Karpas-422 (cell line): ENCODE data around the gene CWF19L2. TPM values are rescaled to one million over a fixed set of nuclear protein-coding genes. Genes with fewer than 3 reads are reported as not detected.
A peak's percentile ranks its signal among the peaks of the same experiment; 100 is the strongest.

Experiments
- DNase-seq: peaks from one replicate; pipeline ENCODE4 v3.0.0-alpha.2; 2015
- H2AFZ ChIP-seq: fragments of 200-600 bp; sonication (generic); 2 replicates; pipeline ENCODE4 v1.6.1; 2014; ENCODE audit warnings: antibody characterized with exemption, low read length, mixed read lengths
- H3K27ac ChIP-seq: fragments of 200-600 bp; sonication (generic); 2 replicates; pipeline ENCODE4 v1.5.1; 2014; ENCODE audit warnings: mild to moderate bottlenecking, low read length, moderate library complexity
- H3K27me3 ChIP-seq: fragments of 200-600 bp; sonication (generic); 2 replicates; pipeline ENCODE4 v1.6.1; 2014; ENCODE audit warnings: low read length, mixed read lengths
- H3K36me3 ChIP-seq: fragments of 200-600 bp; sonication (generic); 2 replicates; pipeline ENCODE4 v1.6.1; 2014; ENCODE audit warnings: low read length, mixed read lengths; ENCODE audit not compliant: insufficient read depth
- H3K4me1 ChIP-seq: fragments of 200-600 bp; sonication (generic); 2 replicates; pipeline ENCODE4 v1.6.1; 2014; ENCODE audit warnings: mild to moderate bottlenecking, low read length, mixed read lengths
- H3K4me2 ChIP-seq: fragments of 200-600 bp; sonication (generic); 2 replicates; pipeline ENCODE4 v1.6.1; 2014; ENCODE audit warnings: low read length, low read depth, mild to moderate bottlenecking; ENCODE audit not compliant: poor library complexity, severe bottlenecking
- H3K4me3 ChIP-seq: fragments of 200-600 bp; sonication (generic); 2 replicates; pipeline ENCODE4 v1.5.1; 2014; ENCODE audit warnings: mild to moderate bottlenecking, antibody characterized with exemption, low read length, mixed read lengths
- H3K79me2 ChIP-seq: fragments of 200-600 bp; sonication (generic); 2 replicates; pipeline ENCODE4 v1.6.1; 2014; ENCODE audit warnings: mild to moderate bottlenecking, low read length, mixed read lengths
- H3K9ac ChIP-seq: fragments of 200-600 bp; sonication (generic); 2 replicates; pipeline ENCODE4 v1.6.0; 2014; ENCODE audit warnings: low read length
- H3K9me2 ChIP-seq: fragments of 200-600 bp; sonication (generic), shearing (Covaris generic); replicated peaks from 2 replicates; pipeline ENCODE4 v1.6.0; 2014; ENCODE audit warnings: mild to moderate bottlenecking, low read length, moderate library complexity; ENCODE audit not compliant: insufficient read depth
- H3K9me3 ChIP-seq: fragments of 300-700, 200-600 bp; sonication (generic); 2 replicates; pipeline ENCODE4 v1.6.1; 2014; ENCODE audit warnings: low read length, mixed read lengths
- H4K20me1 ChIP-seq: fragments of 200-600 bp; sonication (generic); 2 replicates; pipeline ENCODE4 v1.6.1; 2014; ENCODE audit warnings: mild to moderate bottlenecking, antibody characterized with exemption, low read length, low read depth; ENCODE audit not compliant: insufficient read depth
- total RNA-seq: library from RNA; depleted of rRNA; stranded (reverse); fragments of >200 nt; shearing (Covaris generic); gene quantifications from 2 replicates; pipeline ENCODE4 v1.2.3, GENCODE V29; 2014; ENCODE audit warnings: low replicate concordance

The CWF19L2 gene
- total RNA-seq, 1 experiment from 2014 or later, result 41.0 TPM

DNA sequence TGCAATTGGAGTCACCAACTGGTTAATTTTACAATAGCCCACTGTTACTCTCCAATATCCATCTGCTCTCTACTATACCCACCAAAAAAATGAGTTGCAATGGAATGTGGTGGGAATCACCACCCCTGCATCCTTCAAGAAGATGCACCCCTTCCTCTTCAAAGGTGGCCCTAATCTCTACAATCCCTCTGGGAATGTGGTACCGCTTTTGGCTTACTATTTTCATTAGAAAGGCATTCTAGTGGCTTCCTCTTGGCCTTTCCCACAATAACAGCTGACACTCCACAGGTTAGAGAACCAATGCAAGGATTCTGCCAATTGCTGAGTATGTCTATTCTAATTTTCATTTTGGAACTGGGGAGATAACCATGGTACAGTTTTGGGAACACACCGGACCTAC is 33.2 kb upstream of the CWF19L2 start:
- no peaks in the 10 kb centered on the region for H3K36me3 ChIP-seq

DNA sequence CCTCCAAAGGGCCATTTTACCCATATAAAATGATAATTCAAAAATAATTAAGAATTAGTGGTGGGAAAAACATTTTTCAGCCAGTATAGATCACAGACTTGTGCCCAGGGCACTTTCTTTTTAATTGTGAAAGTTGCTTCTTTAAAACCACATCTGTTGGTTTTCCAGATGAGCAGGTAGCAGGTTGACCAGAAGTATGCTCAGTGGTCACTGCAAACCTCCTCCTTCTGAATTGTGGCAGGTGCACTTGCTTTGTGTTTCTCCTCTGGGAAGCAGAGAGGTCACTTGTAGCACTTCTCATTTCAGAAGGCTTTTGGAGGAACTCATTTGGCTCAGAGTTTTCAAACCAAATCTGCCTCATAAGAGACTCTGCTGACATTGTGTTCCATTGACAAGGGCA is 24.6 kb upstream of the CWF19L2 start:
- Histone ChIP-seq H3K4me2 (no peak overlapping the region), H3K27me3 (0 out of 2 replicates have a peak, but pooled peaks cover 3% of the 10 kb centered on the region), H4K20me1 (no peaks in the 10 kb centered on the region), H3K9me3 (no peaks in the 10 kb centered on the region), H3K36me3 (no peaks in the 10 kb centered on the region), H3K9ac (no peak overlapping the region), H3K4me1 (no peaks in the 10 kb centered on the region), H3K4me3 (no peak overlapping the region), H3K79me2 (no peaks in the 10 kb centered on the region), H2AFZ (no peak overlapping the region), H3K9me2 (no peaks in the 10 kb centered on the region; the same call in 1 of the 2 replicates), H3K27ac (no peak overlapping the region)
- no peak for DNase-seq

More for the DNA sequence above, 33.2 kb upstream of the CWF19L2 start:
- Histone ChIP-seq H3K9me2 (no peaks in the 10 kb centered on the region), H3K27ac (no peak overlapping the region), H3K4me2 (no peak overlapping the region), H3K27me3 (no peaks in the 10 kb centered on the region), H3K9ac (no peak overlapping the region), H3K4me1 (no peaks in the 10 kb centered on the region), H2AFZ (no peak overlapping the region), H4K20me1 (no peaks in the 10 kb centered on the region), H3K79me2 (no peaks in the 10 kb centered on the region), H3K9me3 (no peaks in the 10 kb centered on the region), H3K4me3 (no peak overlapping the region)
- no peak for DNase-seq

DNA sequence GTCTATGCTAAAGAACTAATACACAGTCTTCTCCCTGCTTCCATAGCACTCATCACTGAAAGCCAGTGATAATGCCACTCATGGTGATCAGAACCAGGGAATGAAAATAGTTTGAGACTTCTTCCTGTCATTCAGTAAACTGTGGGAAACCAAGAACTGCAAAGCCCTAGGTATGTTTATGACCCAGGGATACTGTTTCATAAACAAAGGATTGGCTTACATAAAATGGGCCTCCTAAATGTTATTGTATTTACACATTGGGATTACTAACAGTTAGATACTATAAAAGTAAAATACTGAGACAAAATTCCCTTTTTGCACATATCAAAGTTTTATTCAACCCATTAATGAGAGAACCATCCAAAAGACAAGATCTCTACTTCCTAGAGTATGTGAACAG is 21.3 kb upstream of the CWF19L2 start:
- Histone ChIP-seq H2AFZ (no peak overlapping the region), H4K20me1 (no peaks in the 10 kb centered on the region), H3K79me2 (no peaks in the 10 kb centered on the region), H3K4me1 (no peaks in the 10 kb centered on the region), H3K36me3 (no peaks in the 10 kb centered on the region), H3K27me3 (0 out of 2 replicates have a peak, but pooled peaks cover 3% of the 10 kb centered on the region), H3K9me3 (no peaks in the 10 kb centered on the region), H3K27ac (no peak overlapping the region), H3K4me2 (no peak overlapping the region), H3K9ac (no peak overlapping the region), H3K4me3 (no peak overlapping the region), H3K9me2 (no peaks in the 10 kb centered on the region; the same call in 1 of the 2 replicates)
- no peak for DNase-seq

DNA sequence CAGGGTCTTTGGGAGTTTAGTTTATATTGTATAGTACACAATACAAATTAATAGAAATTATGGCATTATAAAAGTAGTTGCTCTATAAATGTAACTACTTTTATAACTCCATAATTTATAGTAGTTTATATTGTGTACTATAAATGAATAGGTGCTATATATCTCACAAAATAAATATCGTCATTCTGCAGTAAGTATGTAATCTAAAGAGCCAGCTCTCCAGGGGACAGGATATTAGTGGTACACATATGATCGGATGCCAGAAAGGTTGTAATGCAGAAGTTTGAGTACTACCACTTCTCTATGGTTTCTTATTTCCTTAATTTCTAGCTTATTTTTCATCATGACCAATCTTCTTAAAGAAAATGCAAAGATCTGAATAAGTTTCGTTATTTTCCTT is 20.2 kb upstream of the CWF19L2 start:
- no peak overlapping the region for H3K27ac ChIP-seq
- 0 out of 2 replicates have a peak, but pooled peaks cover 3% of the 10 kb centered on the region for H3K27me3 ChIP-seq
- no peaks in the 10 kb centered on the region for H3K9me3 ChIP-seq
- H3K4me1 ChIP-seq, result no peaks in the 10 kb centered on the region
- H3K36me3 ChIP-seq, result no peaks in the 10 kb centered on the region
- H3K9me2 ChIP-seq, result no peaks in the 10 kb centered on the region; the same call in 1 of the 2 replicates
- no peak overlapping the region for H2AFZ ChIP-seq
- H3K79me2 ChIP-seq, result no peaks in the 10 kb centered on the region
- H3K4me3 ChIP-seq, result no peak overlapping the region
- no peaks in the 10 kb centered on the region for H4K20me1 ChIP-seq
- H3K4me2 ChIP-seq, result no peak overlapping the region
- H3K9ac ChIP-seq, result no peak overlapping the region
- DNase-seq, result no peak

DNA sequence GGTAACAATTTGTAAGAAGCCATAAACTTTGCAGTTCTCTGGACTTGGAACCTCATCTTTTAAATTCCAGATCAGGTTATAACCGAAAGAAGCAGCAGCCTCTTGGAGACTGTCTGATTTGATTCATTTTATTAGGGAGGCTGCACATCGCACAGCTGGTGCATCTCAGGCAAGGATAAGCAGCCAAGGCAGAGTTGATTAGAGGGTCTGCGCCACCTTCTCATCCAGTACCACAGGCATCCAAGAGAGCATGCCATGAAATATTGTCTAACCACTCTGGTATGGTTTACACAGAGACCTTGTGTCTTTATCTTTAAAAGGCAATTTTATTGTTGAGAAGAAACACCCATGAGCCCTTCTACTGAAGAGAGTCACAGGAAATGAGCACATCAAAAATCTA is 16.2 kb upstream of the CWF19L2 start:
- H4K20me1 ChIP-seq, result no peaks in the 10 kb centered on the region
- H3K79me2 ChIP-seq, result no peaks in the 10 kb centered on the region
- no peaks in the 10 kb centered on the region for H3K9me3 ChIP-seq
- no peak overlapping the region for H3K9ac ChIP-seq
- no peak overlapping the region for H3K4me3 ChIP-seq
- H3K27ac ChIP-seq, result no peak overlapping the region
- H2AFZ ChIP-seq, result no peak overlapping the region
- no peaks in the 10 kb centered on the region for H3K36me3 ChIP-seq
- H3K4me1 ChIP-seq, result no peaks in the 10 kb centered on the region
- DNase-seq, result no peak
- no peaks in the 10 kb centered on the region; the same call in 1 of the 2 replicates for H3K27me3 ChIP-seq
- H3K4me2 ChIP-seq, result no peak overlapping the region
- H3K9me2 ChIP-seq, result no peaks in the 10 kb centered on the region; the same call in 1 of the 2 replicates

DNA sequence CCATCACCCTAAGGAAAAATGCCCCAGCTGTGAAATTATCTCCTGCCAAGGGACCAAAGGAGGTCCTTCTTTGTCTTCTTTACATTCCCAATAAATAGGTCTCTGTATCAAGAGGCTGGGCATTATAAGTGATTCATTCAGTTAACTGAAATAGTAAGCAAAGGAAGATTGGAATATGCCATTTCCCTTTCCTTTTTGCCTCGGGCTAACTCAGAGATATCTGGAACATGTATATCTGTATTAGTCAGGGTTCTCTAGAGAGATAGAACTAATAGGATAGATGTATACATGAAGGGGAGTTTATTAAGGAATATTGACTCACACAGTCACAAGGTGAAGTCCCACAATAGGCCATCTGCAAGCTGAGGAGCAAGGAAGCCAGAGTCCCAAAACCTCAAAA is 15.3 kb upstream of the CWF19L2 start:
- no peak overlapping the region for H3K27ac ChIP-seq
- DNase-seq, result no peak

DNA sequence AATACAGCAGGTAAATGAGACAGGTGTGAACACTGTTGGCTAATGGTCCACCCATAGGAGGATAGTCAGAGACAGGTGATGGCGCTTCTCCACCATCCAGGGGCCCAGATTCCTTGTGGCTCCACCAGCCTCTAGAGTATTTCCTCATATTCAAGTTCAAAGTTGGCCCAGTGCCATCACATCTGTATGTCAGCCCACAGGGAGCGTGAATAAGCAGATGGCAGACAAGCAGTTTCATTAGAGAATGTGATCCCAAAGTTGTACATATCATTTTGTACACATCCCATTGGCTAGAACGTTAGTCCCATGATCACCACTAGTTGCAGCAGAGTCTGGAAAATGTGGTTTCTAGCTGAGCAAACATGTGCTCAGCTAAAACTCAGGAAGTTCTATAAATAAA is 11.0 kb upstream of the CWF19L2 start:
- Histone ChIP-seq H4K20me1 (no peaks in the 10 kb centered on the region), H3K4me1 (no peaks in the 10 kb centered on the region), H3K27me3 (no peaks in the 10 kb centered on the region; the same call in 1 of the 2 replicates), H2AFZ (no peak overlapping the region), H3K79me2 (no peaks in the 10 kb centered on the region), H3K9me2 (no peaks in the 10 kb centered on the region), H3K27ac (no peak overlapping the region), H3K9me3 (no peaks in the 10 kb centered on the region), H3K4me2 (no peak overlapping the region), H3K4me3 (no peak overlapping the region), H3K9ac (no peak overlapping the region), H3K36me3 (no peaks in the 10 kb centered on the region)
- DNase-seq, result peak; percentile 73

More for the DNA sequence above, 15.3 kb upstream of the CWF19L2 start:
- no peaks in the 10 kb centered on the region for H3K79me2 ChIP-seq
- no peaks in the 10 kb centered on the region; the same call in 1 of the 2 replicates for H3K27me3 ChIP-seq
- H3K4me3 ChIP-seq, result no peak overlapping the region
- H3K9me2 ChIP-seq, result no peaks in the 10 kb centered on the region
- no peaks in the 10 kb centered on the region for H3K4me1 ChIP-seq
- no peaks in the 10 kb centered on the region for H4K20me1 ChIP-seq
- no peaks in the 10 kb centered on the region for H3K36me3 ChIP-seq
- H3K9ac ChIP-seq, result no peak overlapping the region
- H3K9me3 ChIP-seq, result no peaks in the 10 kb centered on the region
- no peak overlapping the region for H3K4me2 ChIP-seq
- no peak overlapping the region for H2AFZ ChIP-seq

DNA sequence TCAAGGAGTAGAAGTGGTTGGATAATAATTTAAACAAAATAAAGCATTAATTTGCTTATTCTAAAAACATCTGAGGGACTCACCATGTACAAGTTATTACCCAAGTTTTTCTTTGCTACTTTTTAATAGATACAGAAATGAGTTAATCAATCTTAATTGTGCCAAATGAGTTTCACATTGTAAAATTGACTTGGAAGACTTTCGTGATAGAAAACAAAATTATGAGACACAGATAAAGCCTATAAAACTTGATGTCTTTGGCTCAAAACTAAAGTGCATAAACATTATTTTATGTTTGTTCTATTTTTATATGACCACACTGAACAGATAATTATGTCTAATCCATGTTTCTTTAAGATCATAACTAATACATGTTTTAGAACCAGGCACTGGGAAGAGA is 10.1 kb upstream of the CWF19L2 start:
- Histone ChIP-seq H3K79me2 (no peaks in the 10 kb centered on the region), H3K4me1 (no peaks in the 10 kb centered on the region), H3K4me2 (no peak overlapping the region), H3K9ac (no peak overlapping the region), H4K20me1 (no peaks in the 10 kb centered on the region), H3K36me3 (no peaks in the 10 kb centered on the region), H3K27ac (no peak overlapping the region), H3K4me3 (no peak overlapping the region), H3K9me2 (no peaks in the 10 kb centered on the region), H3K27me3 (no peaks in the 10 kb centered on the region; the same call in 1 of the 2 replicates), H3K9me3 (no peaks in the 10 kb centered on the region), H2AFZ (no peak overlapping the region)
- no peak for DNase-seq
